ENCODE results near the gene PRH2. TPM values are rescaled to one million over a fixed set of nuclear protein-coding genes. Genes with fewer than 3 reads are reported as not detected.
A peak's percentile ranks its signal among the peaks of the same experiment; 100 is the strongest.

Gene PRH2
- total and polyA plus RNA-seq, 2 of the 8 experiments (the other 6 are each of a cell fraction or from before 2014, with no cell fraction given) = not detected

- FAIRE-seq (no peak), DNase-seq (ENCODE audit: low read depth in 1 of 2, low spot score in 2 of 2) (no peak)
- no peaks in the 10 kb centered on the region for H3K23me2 ChIP-seq (ENCODE audit: low read depth, low read length)
- no peak overlapping the region for H3K18ac ChIP-seq (ENCODE audit: extremely low read depth, low read length)
- H3K4me2 ChIP-seq (ENCODE audit: insufficient read depth in 1 of 2, low read depth in 2 of 2, low read length in 2 of 2) = no peak overlapping the region
- WGBS, 2 experiments (ENCODE audit: extremely low coverage in 1 of 2, insufficient coverage in 1 of 2, insufficient read length in 1 of 2, insufficient replicate concordance in 2 of 2, low coverage in 1 of 2, low lambda C conversion rate in 2 of 2, missing lambda C conversion rate in 1 of 2) = 93% methylated on average over 1 of the region's 1 CpG; no CpG with 5 or more reads in 1 of the 2 experiments
- H3K14ac ChIP-seq (ENCODE audit: insufficient read length) = no peak overlapping the region
- H3K4ac ChIP-seq (replicated peaks; ENCODE audit: insufficient read length, low read depth, low read length) = no peak overlapping the region
- no peak overlapping the region for H2AFZ ChIP-seq (ENCODE audit: low read length)
- H3K36me3 ChIP-seq (ENCODE audit: control insufficient read depth in 2 of 4, insufficient read depth in 4 of 4, low read length in 3 of 4) = no peaks in the 10 kb centered on the region; a peak in 1 of 8 replicates
- H3K4me1 ChIP-seq (replicated peaks in 1 of 4; ENCODE audit: control insufficient read depth in 3 of 4, insufficient read depth in 4 of 4, low read length in 3 of 4) = no peaks in the 10 kb centered on the region
- peaks cover 0 to 4% of the 10 kb centered on the region in 2 experiments; a peak in 1 of 4 replicates for H3K9me3 ChIP-seq (ENCODE audit: insufficient read depth in 2 of 2, low read depth in 1 of 2, low read length in 1 of 2)
- H2BK20ac ChIP-seq (ENCODE audit: low read length) = no peak overlapping the region
- no peak overlapping the region; the same call in 1 of the 2 replicates for H2BK5ac ChIP-seq (ENCODE audit: low read depth, low read length)
- no peak overlapping the region for H3K9ac ChIP-seq (replicated peaks in 1 of 4; ENCODE audit: extremely low read depth in 1 of 4, low read depth in 3 of 4, low read length in 3 of 4)
- H3K27ac ChIP-seq (ENCODE audit: low read depth, low read length) = no peak overlapping the region
- H4K5ac ChIP-seq (ENCODE audit: insufficient read length, low read depth, low read length) = no peak overlapping the region
- H4K8ac ChIP-seq (ENCODE audit: extremely low read depth, insufficient read depth, low read length) = no peak overlapping the region
- no peak overlapping the region for H2BK120ac ChIP-seq (replicated peaks; ENCODE audit: low read depth, low read length)
- H3K79me1 ChIP-seq (ENCODE audit: low read depth, low read length) = no peaks in the 10 kb centered on the region; the same call in 1 of the 2 replicates
- CTCF ChIA-PET (ENCODE audit: partially characterized antibody) = interaction anchor here (0.6 kb wide), 1 partner anchor 24 kb away, joined by 3 read pairs; no protein-coding TSS in a partner anchor
- H3K27me3 ChIP-seq (replicated peaks in 1 of 4; ENCODE audit: control insufficient read depth in 3 of 4, extremely low read depth in 1 of 4, insufficient read depth in 3 of 4, low read length in 3 of 4) = no peaks in the 10 kb centered on the region
- H3K23ac ChIP-seq (ENCODE audit: insufficient read length) = no peak overlapping the region
- no peak overlapping the region for H2AK5ac ChIP-seq (ENCODE audit: low read depth, low read length)
- no peak overlapping the region for H3K4me3 ChIP-seq (ENCODE audit: extremely low read depth in 1 of 4, insufficient read depth in 2 of 4, low read depth in 3 of 4, low read length in 4 of 4)
- H4K20me1 ChIP-seq (replicated peaks in 1 of 2; ENCODE audit: control insufficient read depth in 1 of 2, insufficient read depth in 2 of 2, low read length in 2 of 2) = no peaks in the 10 kb centered on the region
- H2BK12ac ChIP-seq (ENCODE audit: low read depth, low read length) = 0 out of 2 replicates have a peak overlapping the region, but pooled peaks have one; percentile 17
- no peak for TF ChIP-seq BRCA1 (IDR thresholded peaks at IDR 0.05; ENCODE audit: low read depth, low read length)
- no peak for TF ChIP-seq HDAC2 (IDR thresholded peaks at IDR 0.05; ENCODE audit: borderline replicate concordance in 1 of 2, low read depth in 2 of 2, low read length in 2 of 2)
- TF ChIP-seq POLR2AphosphoS5 (IDR thresholded peaks at IDR 0.05; ENCODE audit: low read depth, low read length) = no peak
- no peak for TF ChIP-seq CHD1 (IDR thresholded peaks at IDR 0.05; ENCODE audit: low read depth, low read length)
- TF ChIP-seq SAP30 (IDR thresholded peaks at IDR 0.05; ENCODE audit: insufficient read depth, insufficient replicate concordance, low read length) = no peak
- no peak for TF ChIP-seq CEBPB (IDR thresholded peaks at IDR 0.05; ENCODE audit: low read depth, low read length)
- TF ChIP-seq FOSL1 (IDR thresholded peaks at IDR 0.05; ENCODE audit: insufficient read depth, low read depth, low read length) = no peak
- H3K56ac ChIP-seq (replicated peaks; ENCODE audit: insufficient read length, low read depth, low read length) = no peak overlapping the region
- H4K91ac ChIP-seq (replicated peaks; ENCODE audit: insufficient read length, low read length) = no peak overlapping the region
- no peak overlapping the region for H2BK15ac ChIP-seq (ENCODE audit: low read length)
- H3K79me2 ChIP-seq (ENCODE audit: control insufficient read depth in 1 of 2, insufficient read depth in 2 of 2, low read length in 2 of 2) = no peaks in the 10 kb centered on the region
- POLR2A ChIA-PET (ENCODE audit: partially characterized antibody) = no interaction called here
Measured at GRCh38 chr12:10900530-10900929, 28.5 kb upstream of the PRH2 start.
